IgD-negative memory B cell (primary cell): ENCODE data around the gene IFT57. TPM values are rescaled to one million over a fixed set of nuclear protein-coding genes. Genes with fewer than 3 reads are reported as not detected.
"Not testable (repeated sequence)": the region's sequence is repeated elsewhere in the genome, so short reads cannot be mapped to it uniquely, and the experiment has no call there.

Experiments used
- H3K27ac Mint-ChIP-seq, 3 donors: one replicate each; pipeline ENCODE4 v1.8.0; 2020 to 2022; ENCODE audit warnings: mild to moderate bottlenecking in 3 of 3, mixed read lengths in 3 of 3, moderate library complexity in 1 of 3
- H3K27me3 Mint-ChIP-seq: one replicate; pipeline ENCODE4 v1.8.0; 2021; ENCODE audit warnings: mixed read lengths
- H3K36me3 Mint-ChIP-seq: one replicate; pipeline ENCODE4 v1.8.0; 2020; ENCODE audit warnings: mild to moderate bottlenecking, mixed read lengths
- H3K4me1 Mint-ChIP-seq, 3 donors: one replicate each; pipeline ENCODE4 v1.8.0; 2020 to 2022; ENCODE audit warnings: mixed read lengths in 3 of 3, mild to moderate bottlenecking in 1 of 3
- H3K4me3 Mint-ChIP-seq, 4 donors: one replicate each; pipeline ENCODE4 v1.8.0; 2020 to 2022; ENCODE audit warnings: mild to moderate bottlenecking in 4 of 4, mixed read lengths in 4 of 4, moderate library complexity in 3 of 4
- H3K9me3 Mint-ChIP-seq, 3 donors: one replicate each; pipeline ENCODE4 v1.8.0; 2020 to 2021; ENCODE audit warnings: mixed read lengths in 3 of 3, mild to moderate bottlenecking in 1 of 3
- polyA plus RNA-seq: library from polyadenylated mRNA; unstranded; fragments of 300-500 nt; fragmentation: Illumina TruSeq; gene quantifications from one replicate; pipeline ENCODE4 v1.2.3, GENCODE V29; 2021

Gene IFT57
- 138 TPM for polyA plus RNA-seq

GRCh38 chr3:108221911-108222852 is at the start of gene IFT57:
Gene IFT57, minus strand, starts transcription at chr3:108222424. Its CDS starts 102 bp downstream, at chr3:108222322.
- Mint-ChIP-seq H3K9me3 (no peaks in the 10 kb centered on the region), H3K4me3 (peak within 1 kb of the TSS; percentile 99 to 100 (median 100)), H3K36me3 (peaks cover 2% of the 10 kb centered on the region), H3K4me1 (peaks cover 20 to 47% (median 44%) of the 10 kb centered on the region in 3 donors), H3K27ac (peak within 1 kb of the TSS; percentile 99 to 100 (median 99)), H3K27me3 (peaks cover 4% of the 10 kb centered on the region)

- Mint-ChIP-seq H3K27ac (no peak overlapping the region), H3K36me3 (no peaks in the 10 kb centered on the region), H3K27me3 (no peaks in the 10 kb centered on the region), H3K4me3 (no peak overlapping the region), H3K9me3 (peaks cover 0 to 7% (median 4%) of the 10 kb centered on the region in 3 donors), H3K4me1 (peaks cover 0 to 2% (median 0%) of the 10 kb centered on the region in 3 donors)
These were observed 49.4 kb upstream of the IFT57 start for GRCh38 chr3:108271626-108272025.

- H3K27ac Mint-ChIP-seq, H3K36me3 Mint-ChIP-seq, H3K4me1 Mint-ChIP-seq, H3K9me3 Mint-ChIP-seq, H3K4me3 Mint-ChIP-seq, H3K27me3 Mint-ChIP-seq: not testable (repeated sequence)
These were observed 46.0 kb upstream of the IFT57 start for GRCh38 chr3:108268235-108268634.

- Mint-ChIP-seq H3K27ac (peak overlapping the region in 1 of 3 donors; percentile 55), H3K4me3 (peak overlapping the region in 1 of 4 donors; percentile 17)
- not testable (repeated sequence) for H3K9me3 Mint-ChIP-seq
These were observed 42.5 kb upstream of the IFT57 start for GRCh38 chr3:108264534-108265298.

GRCh38 chr3:108255131-108255530 is 32.9 kb upstream of the IFT57 start:
- Mint-ChIP-seq H3K27me3 (no peaks in the 10 kb centered on the region), H3K36me3 (no peaks in the 10 kb centered on the region), H3K4me1 (no peaks in the 10 kb centered on the region), H3K27ac (no peak overlapping the region), H3K4me3 (no peak overlapping the region), H3K9me3 (peaks cover 0 to 2% (median 0%) of the 10 kb centered on the region in 3 donors)

More at GRCh38 chr3:108264534-108265298, 42.5 kb upstream of the IFT57 start:
- H3K27me3 Mint-ChIP-seq, H3K36me3 Mint-ChIP-seq, H3K4me1 Mint-ChIP-seq: not testable (repeated sequence)

GRCh38 chr3:108251844-108252243 is 29.6 kb upstream of the IFT57 start:
- Mint-ChIP-seq H3K4me3 (no peak overlapping the region), H3K9me3 (peaks cover 0 to 2% (median 0%) of the 10 kb centered on the region in 3 donors), H3K4me1 (no peaks in the 10 kb centered on the region), H3K27me3 (no peaks in the 10 kb centered on the region), H3K36me3 (no peaks in the 10 kb centered on the region), H3K27ac (no peak overlapping the region)

GRCh38 chr3:108251265-108251664 is 29.0 kb upstream of the IFT57 start:
- H3K27ac Mint-ChIP-seq: no peak overlapping the region
- H3K9me3 Mint-ChIP-seq: peaks cover 0 to 2% (median 0%) of the 10 kb centered on the region in 3 donors
- H3K4me3 Mint-ChIP-seq: no peak overlapping the region
- no peaks in the 10 kb centered on the region for H3K4me1 Mint-ChIP-seq
- no peaks in the 10 kb centered on the region for H3K36me3 Mint-ChIP-seq
- no peaks in the 10 kb centered on the region for H3K27me3 Mint-ChIP-seq

GRCh38 chr3:108250626-108251025 is 28.4 kb upstream of the IFT57 start:
- no peak overlapping the region for H3K4me3 Mint-ChIP-seq
- H3K27me3 Mint-ChIP-seq: no peaks in the 10 kb centered on the region
- peaks cover 0 to 2% (median 0%) of the 10 kb centered on the region in 3 donors for H3K9me3 Mint-ChIP-seq
- no peaks in the 10 kb centered on the region for H3K36me3 Mint-ChIP-seq
- H3K4me1 Mint-ChIP-seq: no peaks in the 10 kb centered on the region
- no peak overlapping the region for H3K27ac Mint-ChIP-seq

GRCh38 chr3:108243243-108243642 is 21.0 kb upstream of the IFT57 start:
- H3K4me1 Mint-ChIP-seq: peaks cover 6 to 8% (median 7%) of the 10 kb centered on the region in 3 donors
- no peak overlapping the region for H3K4me3 Mint-ChIP-seq
- H3K27ac Mint-ChIP-seq: no peak overlapping the region
- H3K27me3 Mint-ChIP-seq: no peaks in the 10 kb centered on the region
- peaks cover 2% of the 10 kb centered on the region for H3K36me3 Mint-ChIP-seq
- H3K9me3 Mint-ChIP-seq: peaks cover 0 to 7% (median 4%) of the 10 kb centered on the region in 3 donors

- Mint-ChIP-seq H3K27ac (no peak overlapping the region), H3K27me3 (no peaks in the 10 kb centered on the region), H3K36me3 (peaks cover 2% of the 10 kb centered on the region), H3K4me1 (peaks cover 6 to 8% (median 7%) of the 10 kb centered on the region in 3 donors), H3K4me3 (no peak overlapping the region), H3K9me3 (peaks cover 0 to 7% (median 4%) of the 10 kb centered on the region in 3 donors)
These were observed 20.6 kb upstream of the IFT57 start for GRCh38 chr3:108242776-108243175.

- Mint-ChIP-seq H3K36me3 (peaks cover 2% of the 10 kb centered on the region), H3K27me3 (no peaks in the 10 kb centered on the region), H3K9me3 (peaks cover 0 to 7% (median 4%) of the 10 kb centered on the region in 3 donors), H3K4me3 (no peak overlapping the region), H3K4me1 (peaks cover 6 to 8% (median 7%) of the 10 kb centered on the region in 3 donors), H3K27ac (no peak overlapping the region)
These were observed 19.5 kb upstream of the IFT57 start for GRCh38 chr3:108241721-108242120.

- H3K4me3 Mint-ChIP-seq: no peak overlapping the region
- peaks cover 2% of the 10 kb centered on the region for H3K36me3 Mint-ChIP-seq
- no peaks in the 10 kb centered on the region for H3K27me3 Mint-ChIP-seq
- peaks cover 0 to 7% (median 4%) of the 10 kb centered on the region in 3 donors for H3K9me3 Mint-ChIP-seq
- peak overlapping the region in 1 of 3 donors; percentile 27 for H3K27ac Mint-ChIP-seq
- peaks cover 6 to 8% (median 7%) of the 10 kb centered on the region in 3 donors for H3K4me1 Mint-ChIP-seq
These were observed 18.9 kb upstream of the IFT57 start for GRCh38 chr3:108241146-108241545.

- no peaks in the 10 kb centered on the region for H3K27me3 Mint-ChIP-seq
- peaks cover 2% of the 10 kb centered on the region for H3K36me3 Mint-ChIP-seq
- peaks cover 6 to 8% (median 7%) of the 10 kb centered on the region in 3 donors for H3K4me1 Mint-ChIP-seq
- H3K4me3 Mint-ChIP-seq: no peak overlapping the region
- no peak overlapping the region for H3K27ac Mint-ChIP-seq
- peaks cover 0 to 5% (median 3%) of the 10 kb centered on the region in 3 donors for H3K9me3 Mint-ChIP-seq
These were observed 16.9 kb upstream of the IFT57 start for GRCh38 chr3:108239082-108239481.

- no peak overlapping the region for H3K4me3 Mint-ChIP-seq
- H3K27ac Mint-ChIP-seq: no peak overlapping the region
- peaks cover 5 to 6% (median 5%) of the 10 kb centered on the region in 3 donors for H3K4me1 Mint-ChIP-seq
- H3K36me3 Mint-ChIP-seq: peaks cover 2% of the 10 kb centered on the region
- H3K27me3 Mint-ChIP-seq: peaks cover 1% of the 10 kb centered on the region
- peaks cover 0 to 2% (median 0%) of the 10 kb centered on the region in 3 donors for H3K9me3 Mint-ChIP-seq
These were observed 13.1 kb upstream of the IFT57 start for GRCh38 chr3:108235290-108235689.

GRCh38 chr3:108234387-108234957 is 12.2 kb upstream of the IFT57 start:
- H3K4me1 Mint-ChIP-seq: no peaks in the 10 kb centered on the region
- H3K4me3 Mint-ChIP-seq: no peak overlapping the region
- H3K27me3 Mint-ChIP-seq: peaks cover 1% of the 10 kb centered on the region
- H3K27ac Mint-ChIP-seq: no peak overlapping the region
- H3K9me3 Mint-ChIP-seq: peaks cover 0 to 2% (median 0%) of the 10 kb centered on the region in 3 donors
- no peaks in the 10 kb centered on the region for H3K36me3 Mint-ChIP-seq
